ENCODE measurements around the gene RBM42.

Gene RBM42

DNA sequence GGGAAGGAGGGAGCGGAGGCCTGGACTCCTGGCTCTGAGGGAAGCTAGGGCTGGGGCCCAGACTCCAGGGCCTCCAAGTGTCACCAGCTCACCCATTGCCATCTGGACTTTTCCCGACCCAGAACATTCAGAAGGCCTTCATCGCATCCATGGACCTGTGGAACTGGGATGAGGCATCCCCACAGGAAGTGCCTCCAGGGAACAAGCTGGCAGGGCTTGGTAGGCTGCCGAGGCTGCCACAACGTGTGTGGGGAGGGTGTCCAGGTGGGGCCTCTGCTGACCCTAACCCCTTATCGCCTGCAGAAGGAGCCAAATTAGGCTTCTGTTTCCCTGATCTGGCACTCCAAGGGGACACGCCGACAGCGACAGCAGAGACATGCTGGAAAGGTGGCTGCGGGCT is 13.5 kb downstream of the RBM42 start:
- Histone ChIP-seq H3K79me2 (ENCODE audit: insufficient read depth, low read length) (no peaks in the 10 kb centered on the region), H3F3A (ENCODE audit: insufficient read depth) (peaks cover 27% of the 10 kb centered on the region), H4K20me1 (ENCODE audit: low read depth, low read length) (no peaks in the 10 kb centered on the region), H3K9me2 (replicated peaks; ENCODE audit: insufficient read depth, low read length) (no peaks in the 10 kb centered on the region), H3K9ac (ENCODE audit: low read length) (no peak overlapping the region), H3K4me3 (ENCODE audit: insufficient read depth, low read length, poor library complexity, severe bottlenecking) (no peak overlapping the region), H3K27ac (ENCODE audit: low read depth, low read length) (no peak overlapping the region), H3K36me3 (ENCODE audit: low read length) (no peaks in the 10 kb centered on the region), H3K4me2 (ENCODE audit: low read depth, low read length, poor library complexity, severe bottlenecking) (peak overlapping the region; percentile 91), H3K9me3 (ENCODE audit: insufficient read depth, low read length) (no peaks in the 10 kb centered on the region), H3K27me3 (ENCODE audit: low read length) (no peaks in the 10 kb centered on the region), H2AFZ (ENCODE audit: low read depth, low read length, severe bottlenecking) (no peak overlapping the region)
- no peak for TF ChIP-seq EZH2phosphoT487 (conservative IDR thresholded peaks at IDR 0.05; ENCODE audit: low read length)
- TF ChIP-seq, protein P1, sequence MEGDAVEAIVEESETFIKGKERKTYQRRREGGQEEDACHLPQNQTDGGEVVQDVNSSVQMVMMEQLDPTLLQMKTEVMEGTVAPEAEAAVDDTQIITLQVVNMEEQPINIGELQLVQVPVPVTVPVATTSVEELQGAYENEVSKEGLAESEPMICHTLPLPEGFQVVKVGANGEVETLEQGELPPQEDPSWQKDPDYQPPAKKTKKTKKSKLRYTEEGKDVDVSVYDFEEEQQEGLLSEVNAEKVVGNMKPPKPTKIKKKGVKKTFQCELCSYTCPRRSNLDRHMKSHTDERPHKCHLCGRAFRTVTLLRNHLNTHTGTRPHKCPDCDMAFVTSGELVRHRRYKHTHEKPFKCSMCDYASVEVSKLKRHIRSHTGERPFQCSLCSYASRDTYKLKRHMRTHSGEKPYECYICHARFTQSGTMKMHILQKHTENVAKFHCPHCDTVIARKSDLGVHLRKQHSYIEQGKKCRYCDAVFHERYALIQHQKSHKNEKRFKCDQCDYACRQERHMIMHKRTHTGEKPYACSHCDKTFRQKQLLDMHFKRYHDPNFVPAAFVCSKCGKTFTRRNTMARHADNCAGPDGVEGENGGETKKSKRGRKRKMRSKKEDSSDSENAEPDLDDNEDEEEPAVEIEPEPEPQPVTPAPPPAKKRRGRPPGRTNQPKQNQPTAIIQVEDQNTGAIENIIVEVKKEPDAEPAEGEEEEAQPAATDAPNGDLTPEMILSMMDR (IDR thresholded peaks at IDR 0.05; ENCODE audit: insufficient read depth, low read length, poor library complexity, severe bottlenecking) = no peak

DNA sequence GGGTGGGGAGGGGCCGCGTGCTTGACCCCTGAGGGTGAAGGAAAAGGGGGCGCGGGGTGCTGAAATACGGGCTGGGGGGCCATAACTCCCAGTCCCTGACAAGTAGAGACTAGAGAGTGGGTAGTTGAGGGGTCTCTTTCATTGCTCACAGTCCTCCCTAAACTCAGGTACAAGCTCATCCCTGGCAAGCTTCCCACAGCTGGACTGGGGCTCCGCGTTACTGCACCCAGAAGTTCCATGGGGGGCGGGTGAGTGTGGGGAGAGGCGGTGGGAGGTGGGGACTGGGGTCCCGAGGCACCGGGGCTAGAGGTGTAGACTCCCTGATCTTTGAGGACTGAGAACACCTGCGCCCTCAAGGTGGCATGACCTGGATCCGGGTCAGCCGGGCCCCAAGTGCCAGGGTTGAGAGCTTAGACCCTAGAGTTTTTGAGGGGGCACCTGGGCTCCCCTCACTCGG is 14.0 kb downstream of the RBM42 start:
- Histone ChIP-seq H4K20me1 (ENCODE audit: low read depth, low read length) (no peaks in the 10 kb centered on the region), H3K9me3 (ENCODE audit: insufficient read depth, low read length) (no peaks in the 10 kb centered on the region), H2AFZ (ENCODE audit: low read depth, low read length, severe bottlenecking) (peak overlapping the region; percentile 75), H3K4me3 (ENCODE audit: insufficient read depth, low read length, poor library complexity, severe bottlenecking) (peak overlapping the region; percentile 61), H3K27me3 (ENCODE audit: low read length) (no peaks in the 10 kb centered on the region), H3F3A (ENCODE audit: insufficient read depth) (peaks cover 27% of the 10 kb centered on the region), H3K79me2 (ENCODE audit: insufficient read depth, low read length) (no peaks in the 10 kb centered on the region), H3K9me2 (replicated peaks; ENCODE audit: insufficient read depth, low read length) (no peaks in the 10 kb centered on the region), H3K9ac (ENCODE audit: low read length) (peak overlapping the region; percentile 65), H3K4me2 (ENCODE audit: low read depth, low read length, poor library complexity, severe bottlenecking) (peak overlapping the region; percentile 91), H3K27ac (ENCODE audit: low read depth, low read length) (0 out of 2 replicates have a peak overlapping the region, but pooled peaks have one; percentile 70), H3K36me3 (ENCODE audit: low read length) (no peaks in the 10 kb centered on the region)
- TF ChIP-seq, protein P1 (IDR thresholded peaks at IDR 0.05; ENCODE audit: insufficient read depth, low read length, poor library complexity, severe bottlenecking) = no peak
- no peak for TF ChIP-seq EZH2phosphoT487 (conservative IDR thresholded peaks at IDR 0.05; ENCODE audit: low read length)

DNA sequence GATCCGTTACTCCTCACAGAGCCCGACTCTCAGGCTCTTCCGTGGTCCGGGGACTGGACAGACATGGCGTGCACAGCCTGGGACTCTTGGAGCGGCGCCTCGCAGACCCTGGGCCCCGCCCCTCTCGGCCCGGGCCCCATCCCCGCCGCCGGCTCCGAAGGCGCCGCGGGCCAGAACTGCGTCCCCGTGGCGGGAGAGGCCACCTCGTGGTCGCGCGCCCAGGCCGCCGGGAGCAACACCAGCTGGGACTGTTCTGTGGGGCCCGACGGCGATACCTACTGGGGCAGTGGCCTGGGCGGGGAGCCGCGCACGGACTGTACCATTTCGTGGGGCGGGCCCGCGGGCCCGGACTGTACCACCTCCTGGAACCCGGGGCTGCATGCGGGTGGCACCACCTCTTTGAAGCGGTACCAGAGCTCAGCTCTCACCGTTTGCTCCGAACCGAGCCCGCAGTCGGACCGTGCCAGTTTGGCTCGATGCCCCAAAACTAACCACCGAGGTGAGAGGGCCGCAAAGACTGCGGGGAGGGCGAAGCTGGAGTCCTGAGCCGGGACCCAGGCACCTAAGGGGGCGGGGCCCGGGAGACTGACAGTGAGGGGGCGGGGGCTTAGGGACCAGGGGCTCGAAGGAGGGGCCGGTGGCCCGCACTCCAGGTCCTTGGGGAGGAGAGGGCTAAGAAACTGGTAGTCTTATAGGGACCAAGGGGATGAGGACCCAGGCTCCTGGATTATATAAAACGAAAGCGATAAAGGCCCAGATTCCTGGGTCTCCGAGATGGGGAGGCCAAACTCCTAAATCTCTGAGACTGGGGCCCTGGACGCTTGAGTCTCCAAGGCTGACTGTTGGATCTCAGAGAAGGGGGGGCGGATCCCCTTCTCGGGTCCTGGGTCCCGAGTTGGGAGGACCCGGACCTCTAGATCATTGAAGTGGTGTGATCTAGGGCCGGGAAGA is 14.7 kb downstream of the RBM42 start:
- H3K27me3 ChIP-seq (ENCODE audit: low read length) = no peaks in the 10 kb centered on the region
- TF ChIP-seq EZH2phosphoT487 (conservative IDR thresholded peaks at IDR 0.05; ENCODE audit: low read length) = no peak
- TF ChIP-seq, protein P1 (IDR thresholded peaks at IDR 0.05; ENCODE audit: insufficient read depth, low read length, poor library complexity, severe bottlenecking) = no peak
- H3K79me2 ChIP-seq (ENCODE audit: insufficient read depth, low read length) = peaks cover 4% of the 10 kb centered on the region
- peak overlapping the region; percentile 65 for H3K9ac ChIP-seq (ENCODE audit: low read length)
- peak overlapping the region; percentile 61 for H3K4me3 ChIP-seq (ENCODE audit: insufficient read depth, low read length, poor library complexity, severe bottlenecking)
- H3F3A ChIP-seq (ENCODE audit: insufficient read depth) = peaks cover 27% of the 10 kb centered on the region
- H3K4me2 ChIP-seq (ENCODE audit: low read depth, low read length, poor library complexity, severe bottlenecking) = peak overlapping the region; percentile 91
- peak overlapping the region; percentile 75 for H2AFZ ChIP-seq (ENCODE audit: low read depth, low read length, severe bottlenecking)
- no peaks in the 10 kb centered on the region for H3K36me3 ChIP-seq (ENCODE audit: low read length)
- H4K20me1 ChIP-seq (ENCODE audit: low read depth, low read length) = no peaks in the 10 kb centered on the region
- H3K9me3 ChIP-seq (ENCODE audit: insufficient read depth, low read length) = no peaks in the 10 kb centered on the region
- H3K9me2 ChIP-seq (replicated peaks; ENCODE audit: insufficient read depth, low read length) = no peaks in the 10 kb centered on the region
- peak overlapping the region; percentile 70 for H3K27ac ChIP-seq (ENCODE audit: low read depth, low read length)

All from SU-DHL-6 (cell line).